NCI-H1105 (cell line): ENCODE measurements around the gene INTS1.

Experiments used
- DNase-seq: peaks from one replicate; lab custom pipeline; 2025; lab: John Stamatoyannopoulos, UW

The INTS1 gene

GRCh38 chr7:1486571-1486970, 17.6 kb downstream of the INTS1 start:
- no peak for DNase-seq

- DNase-seq = no peak
These were observed 19.0 kb downstream of the INTS1 start for GRCh38 chr7:1485156-1485555.

- no peak for DNase-seq
These were observed 19.6 kb downstream of the INTS1 start for GRCh38 chr7:1484569-1484968.

- no peak for DNase-seq
These were observed 20.4 kb downstream of the INTS1 start for GRCh38 chr7:1483536-1484505.

- DNase-seq = no peak
These were observed 21.1 kb downstream of the INTS1 start for GRCh38 chr7:1483079-1483478.

GRCh38 chr7:1481300-1481699, 22.9 kb downstream of the INTS1 start:
- DNase-seq = no peak

GRCh38 chr7:1480670-1481069, 23.5 kb downstream of the INTS1 start:
- no peak for DNase-seq

- DNase-seq = no peak
These were observed 24.9 kb downstream of the INTS1 start for GRCh38 chr7:1479287-1479686.

- DNase-seq = no peak
These were observed 25.7 kb downstream of the INTS1 start for GRCh38 chr7:1478480-1478879.

GRCh38 chr7:1476859-1477258, 27.3 kb downstream of the INTS1 start:
- DNase-seq = no peak

GRCh38 chr7:1475991-1476390, 28.2 kb downstream of the INTS1 start:
- no peak for DNase-seq

GRCh38 chr7:1475393-1475792, 28.8 kb downstream of the INTS1 start:
- no peak for DNase-seq

GRCh38 chr7:1474736-1475135, 29.5 kb downstream of the INTS1 start:
- DNase-seq = no peak

- peak; percentile 91 for DNase-seq
These were observed 30.2 kb downstream of the INTS1 start for GRCh38 chr7:1473864-1474512.

- no peak for DNase-seq
These were observed 33.3 kb downstream of the INTS1 start for GRCh38 chr7:1470901-1471300.

- no peak for DNase-seq
These were observed 35.4 kb downstream of the INTS1 start for GRCh38 chr7:1468643-1469298.

- DNase-seq = no peak
These were observed 36.0 kb downstream of the INTS1 start for GRCh38 chr7:1468203-1468602.

GRCh38 chr7:1466524-1467271, 37.5 kb downstream of the INTS1 start:
- DNase-seq = no peak

- DNase-seq = no peak
These were observed 39.5 kb downstream of the INTS1 start for GRCh38 chr7:1464694-1465093.

GRCh38 chr7:1463676-1464223, 40.4 kb downstream of the INTS1 start:
- DNase-seq = no peak

- no peak for DNase-seq
These were observed 42.4 kb downstream of the INTS1 start for GRCh38 chr7:1461646-1462375.
